H9 (cell line): Measurements from ENCODE around the gene DACH1. TPM values are rescaled to one million over a fixed set of nuclear protein-coding genes. Genes with fewer than 3 reads are reported as not detected.

Experiments used
- DNase-seq: peaks from one replicate; pipeline ENCODE4 v3.0.0-alpha.2; 2017
- H2AFZ ChIP-seq: one replicate; pipeline ENCODE4 v1.6.1; 2013; ENCODE audit warnings: mild to moderate bottlenecking, low read length, control low read depth, moderate library complexity
- H2AK5ac ChIP-seq: 2 replicates; pipeline ENCODE4 v1.6.1; 2013; ENCODE audit warnings: low read length, control low read depth, mixed read lengths; ENCODE audit not compliant: insufficient read length
- H2BK120ac ChIP-seq: one replicate; pipeline ENCODE4 v1.6.1; 2013; ENCODE audit warnings: low read depth, mild to moderate bottlenecking, low read length, control low read depth, inconsistent platforms; ENCODE audit not compliant: poor library complexity, severe bottlenecking
- H2BK12ac ChIP-seq: 2 replicates; pipeline ENCODE4 v1.6.1; 2013; ENCODE audit warnings: low read length, control low read depth, mixed read lengths, low read depth; ENCODE audit not compliant: insufficient read length
- H2BK15ac ChIP-seq: 2 replicates; pipeline ENCODE4 v1.6.1; 2013; ENCODE audit warnings: low read depth, low read length, control low read depth
- H2BK20ac ChIP-seq: one replicate; pipeline ENCODE4 v1.6.1; 2013; ENCODE audit warnings: low read depth, mild to moderate bottlenecking, low read length, control low read depth, inconsistent platforms; ENCODE audit not compliant: poor library complexity, severe bottlenecking
- H2BK5ac ChIP-seq: 2 replicates; pipeline ENCODE4 v1.6.1; 2013; ENCODE audit warnings: low read length, control low read depth, mixed read lengths; ENCODE audit not compliant: insufficient read length
- H3K14ac ChIP-seq: 2 replicates; pipeline ENCODE4 v1.6.1; 2013; ENCODE audit warnings: low read length, control low read depth; ENCODE audit not compliant: insufficient read depth
- H3K18ac ChIP-seq: 2 replicates; pipeline ENCODE4 v1.6.1; 2013; ENCODE audit warnings: low read depth, mild to moderate bottlenecking, mixed read lengths, low read length, control low read depth; ENCODE audit not compliant: insufficient read length
- H3K23ac ChIP-seq: 2 replicates; pipeline ENCODE4 v1.6.1; 2013; ENCODE audit warnings: low read length, control low read depth, mixed read lengths, low read depth; ENCODE audit not compliant: insufficient read length
- H3K23me2 ChIP-seq: 2 replicates; pipeline ENCODE4 v1.6.1; 2013; ENCODE audit warnings: low read depth, mild to moderate bottlenecking, mixed read lengths, low read length, control low read depth; ENCODE audit not compliant: insufficient read length, poor library complexity, severe bottlenecking
- H3K27ac ChIP-seq: 2 replicates; pipeline ENCODE4 v1.5.1; 2013; ENCODE audit warnings: low read length, control low read depth, mixed read lengths, low read depth; ENCODE audit not compliant: insufficient read length
- H3K27me3 ChIP-seq: 2 replicates; pipeline ENCODE4 v1.6.1; 2013; ENCODE audit warnings: low read length, control low read depth, inconsistent platforms; ENCODE audit not compliant: insufficient read depth
- H3K4ac ChIP-seq: 2 replicates; pipeline ENCODE4 v1.6.1; 2013; ENCODE audit warnings: low read depth, mild to moderate bottlenecking, control low read depth, inconsistent platforms, low read length, moderate library complexity
- H3K4me1 ChIP-seq: 2 replicates; pipeline ENCODE4 v1.6.1; 2013; ENCODE audit warnings: low read length, control low read depth, inconsistent platforms; ENCODE audit not compliant: insufficient read depth
- H3K4me2 ChIP-seq: 2 replicates; pipeline ENCODE4 v1.6.1; 2013; ENCODE audit warnings: low read length, control low read depth, mixed read lengths; ENCODE audit not compliant: insufficient read length, insufficient read depth
- H3K56ac ChIP-seq: 2 replicates; pipeline ENCODE4 v1.6.1; 2013; ENCODE audit warnings: low read depth, mild to moderate bottlenecking, mixed read lengths, low read length, control low read depth; ENCODE audit not compliant: insufficient read length
- H3K79me1 ChIP-seq: 2 replicates; pipeline ENCODE4 v1.6.1; 2013; ENCODE audit warnings: low read depth, mild to moderate bottlenecking, moderate library complexity, low read length, control low read depth, inconsistent platforms; ENCODE audit not compliant: insufficient read depth, poor library complexity, severe bottlenecking
- H3K79me2 ChIP-seq: 2 replicates; pipeline ENCODE4 v1.6.1; 2013; ENCODE audit warnings: low read length, control low read depth, inconsistent platforms; ENCODE audit not compliant: insufficient read depth
- H3K9ac ChIP-seq: 2 replicates; pipeline ENCODE4 v1.6.1; 2013; ENCODE audit warnings: low read length, control low read depth, mixed read lengths; ENCODE audit not compliant: insufficient read length; ENCODE audit errors: extremely low read depth
- H3K9me3 ChIP-seq: one replicate; pipeline ENCODE4 v1.6.1; 2013; ENCODE audit warnings: low read depth, low read length, inconsistent platforms; ENCODE audit not compliant: control insufficient read depth
- H3T11ph ChIP-seq: one replicate; pipeline ENCODE4 v1.6.1; 2013; ENCODE audit warnings: mild to moderate bottlenecking, low read length, control low read depth, inconsistent platforms
- H4K20me1 ChIP-seq: one replicate; pipeline ENCODE4 v1.6.1; 2013; ENCODE audit not compliant: control insufficient read depth, insufficient read length, insufficient read depth
- H4K5ac ChIP-seq: 2 replicates; pipeline ENCODE4 v1.6.1; 2013; ENCODE audit warnings: low read depth, mild to moderate bottlenecking, mixed read lengths, low read length, control low read depth; ENCODE audit not compliant: insufficient read length
- H4K8ac ChIP-seq: replicated peaks from 2 replicates; pipeline ENCODE4 v1.6.1; 2013; ENCODE audit warnings: low read length, control low read depth, mixed read lengths, low read depth; ENCODE audit not compliant: insufficient read length
- H4K91ac ChIP-seq: 2 replicates; pipeline ENCODE4 v1.6.1; 2013; ENCODE audit warnings: low read depth, mild to moderate bottlenecking, moderate library complexity, mixed read lengths, low read length, control low read depth; ENCODE audit not compliant: insufficient read length
- H3K27ac Mint-ChIP-seq, 3 experiments: 2 replicates in 2 of 3; 3 replicates in 1 of 3; pipeline ENCODE4 v1.8.0; 2020 to 2021; ENCODE audit warnings: mixed read lengths in 3 of 3, mild to moderate bottlenecking in 1 of 3, moderate library complexity in 1 of 3
- H3K27me3 Mint-ChIP-seq: 2 replicates; pipeline ENCODE4 v1.8.0; 2021; ENCODE audit warnings: low read depth, mild to moderate bottlenecking, moderate library complexity, mixed read lengths
- H3K36me3 Mint-ChIP-seq, 3 experiments: 2 replicates in 2 of 3; 3 replicates in 1 of 3; pipeline ENCODE4 v1.8.0; 2020 to 2021; ENCODE audit warnings: low read depth in 3 of 3, mixed read lengths in 3 of 3; ENCODE audit not compliant: insufficient read depth in 1 of 3
- H3K4me1 Mint-ChIP-seq, 2 experiments: 2 replicates each; pipeline ENCODE4 v1.8.0; 2020; ENCODE audit warnings: mixed read lengths in 2 of 2
- H3K4me3 Mint-ChIP-seq, 2 experiments: 2 replicates in 1 of 2; 3 replicates in 1 of 2; pipeline ENCODE4 v1.8.0; 2020 to 2021; ENCODE audit warnings: mild to moderate bottlenecking in 2 of 2, mixed read lengths in 2 of 2, moderate library complexity in 1 of 2
- H3K9me3 Mint-ChIP-seq, 2 experiments: 2 replicates in 1 of 2; 3 replicates in 1 of 2; pipeline ENCODE4 v1.8.0; 2020; ENCODE audit warnings: mild to moderate bottlenecking in 2 of 2, mixed read lengths in 2 of 2, moderate library complexity in 1 of 2
- CTCF ChIP-seq: fragments of 200-600 bp; sonication (generic); conservative IDR thresholded peaks from 3 replicates; pipeline ENCODE4 v1.8.0; 2021; ENCODE audit warnings: antibody characterized with exemption, mild to moderate bottlenecking
- total RNA-seq: library from RNA; stranded (reverse); gene quantifications from 2 replicates; pipeline ENCODE4 v1.2.1, GENCODE V29; 2021

Gene DACH1
- total RNA-seq, 1 experiment from 2014 or later = not detected

GRCh38 chr13:71886880-71887279, 19.9 kb upstream of the DACH1 start:
- Histone ChIP-seq H2AK5ac (no peak overlapping the region), H3K27me3 (no peaks in the 10 kb centered on the region), H2BK120ac (no peak overlapping the region), H3K4me2 (no peak overlapping the region), H2BK5ac (no peak overlapping the region), H3K9ac (no peak overlapping the region), H3K23ac (no peak overlapping the region), H3K18ac (no peak overlapping the region), H4K8ac (no peak overlapping the region), H3T11ph (no peak overlapping the region), H3K9me3 (no peaks in the 10 kb centered on the region), H3K4me1 (no peaks in the 10 kb centered on the region), H3K56ac (no peak overlapping the region), H4K20me1 (no peaks in the 10 kb centered on the region), H4K5ac (no peak overlapping the region), H4K91ac (no peak overlapping the region), H3K79me2 (no peaks in the 10 kb centered on the region), H2BK20ac (no peak overlapping the region), H3K79me1 (no peaks in the 10 kb centered on the region), H2AFZ (no peak overlapping the region), H3K4ac (no peak overlapping the region), H3K27ac (no peak overlapping the region), H2BK15ac (no peak overlapping the region), H3K23me2 (no peaks in the 10 kb centered on the region), H2BK12ac (no peak overlapping the region), H3K14ac (no peak overlapping the region)
- no peak for DNase-seq
- Mint-ChIP-seq H3K36me3 (peaks cover 0 to 7% (median 0%) of the 10 kb centered on the region in 3 experiments; a peak in 2 of 7 replicates), H3K9me3 (peaks cover 5% of the 10 kb centered on the region in 2 experiments; a peak in 4 of 5 replicates), H3K27me3 (no peaks in the 10 kb centered on the region), H3K4me3 (no peak overlapping the region), H3K27ac (no peak overlapping the region), H3K4me1 (no peaks in the 10 kb centered on the region)
- no peak for TF ChIP-seq CTCF
